Small intestine (tissue), 7 donors: ENCODE results near the gene NRIP2. TPM values are rescaled to one million over a fixed set of nuclear protein-coding genes. Genes with fewer than 3 reads are reported as not detected.

ENCODE experiments used
- DNase-seq, 2 donors: peaks; one replicate each; pipeline versions ENCODE4 v3.0.0 to v3.0.0-alpha.2; 2013
- FAIRE-seq: peaks from 2 replicates; lab custom pipeline; 2012; peaks lifted over from hg19 to GRCh38; lab: Jason Lieb, UNC
- H3K27ac ChIP-seq, 3 donors: one replicate each; pipeline ENCODE4 v1.5.1; 2013; ENCODE audit warnings: low read length in 2 of 3, mild to moderate bottlenecking in 2 of 3, control low read depth in 1 of 3, inconsistent platforms in 1 of 3, low read depth in 1 of 3, moderate library complexity in 1 of 3
- H3K27me3 ChIP-seq, 3 donors: one replicate each; pipeline ENCODE4 v1.6.1; 2013; ENCODE audit warnings: low read length in 3 of 3, inconsistent platforms in 1 of 3; ENCODE audit not compliant: control insufficient read depth in 3 of 3, insufficient read depth in 3 of 3
- H3K36me3 ChIP-seq, 3 donors: one replicate each; pipeline ENCODE4 v1.6.1; 2013; ENCODE audit warnings: low read length in 3 of 3, inconsistent platforms in 1 of 3, low read depth in 1 of 3, mild to moderate bottlenecking in 1 of 3, moderate library complexity in 1 of 3; ENCODE audit not compliant: control insufficient read depth in 3 of 3, insufficient read depth in 2 of 3
- H3K4me1 ChIP-seq, 3 donors: one replicate each; pipeline ENCODE4 v1.6.1; 2013; ENCODE audit warnings: low read length in 2 of 3, inconsistent platforms in 1 of 3, low read depth in 1 of 3, mild to moderate bottlenecking in 1 of 3, moderate library complexity in 1 of 3; ENCODE audit not compliant: control insufficient read depth in 3 of 3, insufficient read depth in 2 of 3
- H3K4me3 ChIP-seq, 3 donors: one replicate each; pipeline ENCODE4 v1.5.1; 2013; ENCODE audit warnings: low read length in 3 of 3, control low read depth in 1 of 3, inconsistent platforms in 1 of 3, low read depth in 1 of 3, mild to moderate bottlenecking in 1 of 3, moderate library complexity in 1 of 3
- H3K9me3 ChIP-seq, 2 donors: one replicate each; pipeline ENCODE4 v1.6.1; 2013; ENCODE audit warnings: low read depth in 1 of 2, low read length in 1 of 2; ENCODE audit not compliant: control insufficient read depth in 2 of 2, insufficient read depth in 1 of 2
- WGBS, 3 donors: extraction: QIAGEN DNeasy Blood & Tissue Kit; methylation state at CpG; one replicate each; pipeline ENCODE4 v1.1.7; 2013; 5-methylcytosine and 5-hydroxymethylcytosine counted together
- polyA plus RNA-seq, 4 donors: library from polyadenylated mRNA; stranded (reverse) in 3 of 4; unstranded in 1 of 4; fragments of 200-250 nt in 3 of 4; fragments of 120-200 nt in 1 of 4; gene quantifications; one replicate each; pipeline versions ENCODE4 v1.2.1 to v1.2.3, GENCODE V29; 2013
- donor health status: healthy with polysubstance abuse.
- donor health status: control.
- donor health status: control.
- donor health status: Bipolar disorder and iron deficiency.
- donor health status: healthy.

NRIP2 gene
- polyA plus RNA-seq, 4 donors = 0.22 to 4.0 (median 3.1) TPM; not detected in 1

- peaks cover 0 to 5% (median 0%) of the 10 kb centered on the region in 3 donors for H3K4me1 ChIP-seq
- FAIRE-seq (no peak), DNase-seq (no peak)
- no peaks in the 10 kb centered on the region for H3K27me3 ChIP-seq
- H3K9me3 ChIP-seq = no peaks in the 10 kb centered on the region
- H3K27ac ChIP-seq = no peak overlapping the region
- H3K4me3 ChIP-seq = no peak overlapping the region
- WGBS, 3 donors = 87 to 94% (median 89%) methylated on average over 8 of the region's 8 CpGs
- peaks cover 0 to 13% (median 0%) of the 10 kb centered on the region in 3 donors for H3K36me3 ChIP-seq
Observed at GRCh38 chr12:2836574-2836973, 1.7 kb upstream of the NRIP2 start.

- FAIRE-seq = no peak
- Histone ChIP-seq H3K4me3 (no peak overlapping the region), H3K9me3 (no peaks in the 10 kb centered on the region), H3K27me3 (no peaks in the 10 kb centered on the region), H3K27ac (no peak overlapping the region), H3K36me3 (peaks cover 0 to 10% (median 0%) of the 10 kb centered on the region in 3 donors), H3K4me1 (peaks cover 0 to 5% (median 0%) of the 10 kb centered on the region in 3 donors)
- DNase-seq = no peak
- 53 to 63% (median 60%) methylated on average over 4 of the region's 4 CpGs for WGBS, 3 donors
Observed at GRCh38 chr12:2835691-2836403, 1.0 kb upstream of the NRIP2 start.

GRCh38 chr12:2833810-2834209 lies 1.0 kb downstream of the NRIP2 start:
- Histone ChIP-seq H3K36me3 (peaks cover 0 to 13% (median 7%) of the 10 kb centered on the region in 3 donors), H3K27ac (no peak overlapping the region), H3K4me3 (no peak overlapping the region), H3K9me3 (no peaks in the 10 kb centered on the region), H3K4me1 (peaks cover 0 to 5% (median 0%) of the 10 kb centered on the region in 3 donors), H3K27me3 (no peaks in the 10 kb centered on the region)
- DNase-seq (no peak), FAIRE-seq (no peak)
- whole genome bisulfite sequencing, 3 donors = 64 to 92% (median 91%) methylated on average over 9 of the region's 9 CpGs

GRCh38 chr12:2833327-2833726 lies 1.5 kb downstream of the NRIP2 start:
- Histone ChIP-seq H3K27me3 (no peaks in the 10 kb centered on the region), H3K4me1 (peaks cover 0 to 5% (median 0%) of the 10 kb centered on the region in 3 donors), H3K9me3 (no peaks in the 10 kb centered on the region), H3K27ac (no peak overlapping the region), H3K36me3 (peaks cover under 1 to 14% (median 7%) of the 10 kb centered on the region in 3 donors), H3K4me3 (no peak overlapping the region)
- FAIRE-seq = no peak
- DNase-seq = no peak
- 51 to 68% (median 64%) methylated on average over 5 of the region's 5 CpGs for WGBS, 3 donors

GRCh38 chr12:2832550-2833127 lies 2.2 kb downstream of the NRIP2 start:
- DNase-seq (no peak), FAIRE-seq (no peak)
- H3K4me1 ChIP-seq = peaks cover 0 to 5% (median 0%) of the 10 kb centered on the region in 3 donors
- H3K36me3 ChIP-seq = peaks cover 7 to 21% (median 7%) of the 10 kb centered on the region in 3 donors
- WGBS, 3 donors = 76 to 86% (median 77%) methylated on average over 6 of the region's 6 CpGs
- H3K27me3 ChIP-seq = no peaks in the 10 kb centered on the region
- no peaks in the 10 kb centered on the region for H3K9me3 ChIP-seq
- H3K4me3 ChIP-seq = no peak overlapping the region
- H3K27ac ChIP-seq = no peak overlapping the region

DNA sequence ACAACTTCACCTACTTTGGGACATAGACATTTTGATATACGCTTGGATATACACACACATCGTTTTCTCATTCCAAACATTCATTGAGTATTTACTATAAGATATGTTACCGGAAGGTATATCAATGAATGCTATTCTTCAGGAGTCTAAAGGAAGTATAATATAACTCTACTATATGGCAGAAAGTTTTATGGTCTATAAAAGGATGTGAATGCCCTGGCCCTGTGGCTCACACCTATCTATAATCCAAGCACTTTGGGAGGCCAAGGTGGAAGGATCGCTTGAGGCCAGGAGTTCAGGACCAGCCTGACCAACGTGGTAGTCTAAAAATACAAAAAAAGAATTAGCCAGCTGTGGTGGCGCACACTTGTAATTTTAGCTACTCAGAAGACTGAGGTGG lies 5.6 kb downstream of the NRIP2 start:
- Histone ChIP-seq H3K27ac (no peak overlapping the region), H3K27me3 (no peaks in the 10 kb centered on the region), H3K9me3 (no peaks in the 10 kb centered on the region), H3K36me3 (peaks cover 10 to 47% (median 14%) of the 10 kb centered on the region in 3 donors), H3K4me3 (no peak overlapping the region), H3K4me1 (no peaks in the 10 kb centered on the region)
- no peak for FAIRE-seq
- no peak for DNase-seq
- WGBS, 3 donors = 88 to 92% (median 91%) methylated on average over 6 of the region's 6 CpGs

DNA sequence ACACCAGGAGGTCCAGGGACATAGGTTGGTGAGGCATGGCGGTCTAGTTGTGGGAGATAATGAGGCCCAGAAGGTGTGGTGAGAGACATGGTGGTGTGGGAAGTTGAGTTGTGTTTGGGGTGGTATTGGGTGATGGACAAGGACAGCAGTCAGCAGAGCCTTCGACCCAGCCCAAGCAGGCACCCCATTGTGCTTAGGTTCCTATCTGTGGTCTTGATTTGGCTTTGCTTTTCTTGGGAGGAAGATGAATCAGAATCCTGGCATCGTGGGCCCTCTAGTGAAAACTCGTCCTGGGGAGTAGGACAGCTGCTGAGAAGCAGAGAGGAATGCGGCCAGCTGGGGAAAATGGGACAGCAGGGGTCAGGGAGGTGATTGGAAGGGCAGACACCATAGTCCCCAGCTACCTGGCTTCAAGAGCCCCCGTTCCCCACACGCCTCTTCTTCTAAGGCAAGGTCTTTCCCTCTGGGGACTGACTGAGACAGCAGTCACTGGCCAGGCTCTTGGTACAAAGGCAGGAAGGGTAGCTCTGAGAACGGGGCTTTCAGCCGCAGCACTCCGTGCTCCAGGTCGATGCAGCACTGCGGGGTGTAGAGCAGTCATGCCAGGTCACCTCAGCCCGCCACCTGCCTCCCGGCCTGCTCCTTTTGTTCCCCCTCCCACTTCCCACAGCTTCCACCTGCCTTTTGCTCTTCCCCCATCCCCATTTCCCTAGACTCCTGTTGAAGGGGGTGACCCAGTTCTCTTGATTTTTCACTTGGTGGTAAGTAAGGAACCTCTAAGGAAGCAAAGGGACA lies 7.9 kb downstream of the NRIP2 start:
- H3K4me1 ChIP-seq = no peaks in the 10 kb centered on the region
- H3K27ac ChIP-seq = no peak overlapping the region
- H3K4me3 ChIP-seq = no peak overlapping the region
- WGBS, 3 donors = 89 to 93% (median 90%) methylated on average over 14 of the region's 14 CpGs
- no peaks in the 10 kb centered on the region for H3K9me3 ChIP-seq
- no peak for DNase-seq
- H3K36me3 ChIP-seq = peaks cover 18 to 62% (median 26%) of the 10 kb centered on the region in 3 donors
- no peaks in the 10 kb centered on the region for H3K27me3 ChIP-seq
- no peak for FAIRE-seq

GRCh38 chr12:2826036-2826435 lies 8.8 kb downstream of the NRIP2 start:
- Histone ChIP-seq H3K4me1 (no peaks in the 10 kb centered on the region), H3K36me3 (peaks cover 21 to 71% (median 28%) of the 10 kb centered on the region in 3 donors), H3K4me3 (no peak overlapping the region), H3K27ac (no peak overlapping the region), H3K9me3 (no peaks in the 10 kb centered on the region), H3K27me3 (no peaks in the 10 kb centered on the region)
- FAIRE-seq (no peak), DNase-seq (no peak)
- 97 to 98% (median 97%) methylated on average over 3 of the region's 3 CpGs for WGBS, 3 donors
